GM18861 (cell line): ENCODE data around the gene UVRAG.

Experiments used
- ATAC-seq: cut with Tn5 transposase; IDR thresholded peaks from one replicate; pipeline ENCODE4 v1.9.1; 2021; ENCODE audit not compliant: unreplicated experiment

The UVRAG gene

GRCh38 chr11:75996523-75997442 lies 181.8 kb downstream of the UVRAG start:
- ATAC-seq, result no peak

GRCh38 chr11:76004400-76004799 lies 189.4 kb downstream of the UVRAG start:
- ATAC-seq, result no peak

- ATAC-seq, result no peak
Measured at GRCh38 chr11:76005756-76006155, 190.7 kb downstream of the UVRAG start.

- ATAC-seq, result no peak
Measured at GRCh38 chr11:76007166-76007565, 192.2 kb downstream of the UVRAG start.

GRCh38 chr11:76008474-76008873 lies 193.5 kb downstream of the UVRAG start:
- ATAC-seq, result no peak

GRCh38 chr11:76010051-76010450 lies 195.0 kb downstream of the UVRAG start:
- no peak for ATAC-seq

DNA sequence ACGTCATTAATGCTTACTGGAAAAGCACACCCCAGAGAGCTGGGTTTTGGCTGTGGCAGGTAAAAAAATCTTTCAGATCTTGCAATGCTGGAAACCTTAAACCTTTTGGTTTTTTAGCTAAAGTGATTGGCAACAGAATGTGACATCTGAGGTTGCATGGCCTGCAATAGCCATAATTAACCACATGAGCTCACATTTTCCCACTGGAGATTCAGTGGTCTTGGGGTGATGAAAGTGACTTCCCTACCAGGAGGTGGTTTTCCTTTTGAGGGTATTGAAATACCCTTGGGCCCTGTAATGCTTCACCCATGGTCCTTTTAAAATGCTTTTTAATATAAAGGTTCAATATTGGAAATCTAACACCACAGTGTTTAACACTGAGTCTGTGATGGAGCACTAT lies 198.5 kb downstream of the UVRAG start:
- ATAC-seq, result no peak

DNA sequence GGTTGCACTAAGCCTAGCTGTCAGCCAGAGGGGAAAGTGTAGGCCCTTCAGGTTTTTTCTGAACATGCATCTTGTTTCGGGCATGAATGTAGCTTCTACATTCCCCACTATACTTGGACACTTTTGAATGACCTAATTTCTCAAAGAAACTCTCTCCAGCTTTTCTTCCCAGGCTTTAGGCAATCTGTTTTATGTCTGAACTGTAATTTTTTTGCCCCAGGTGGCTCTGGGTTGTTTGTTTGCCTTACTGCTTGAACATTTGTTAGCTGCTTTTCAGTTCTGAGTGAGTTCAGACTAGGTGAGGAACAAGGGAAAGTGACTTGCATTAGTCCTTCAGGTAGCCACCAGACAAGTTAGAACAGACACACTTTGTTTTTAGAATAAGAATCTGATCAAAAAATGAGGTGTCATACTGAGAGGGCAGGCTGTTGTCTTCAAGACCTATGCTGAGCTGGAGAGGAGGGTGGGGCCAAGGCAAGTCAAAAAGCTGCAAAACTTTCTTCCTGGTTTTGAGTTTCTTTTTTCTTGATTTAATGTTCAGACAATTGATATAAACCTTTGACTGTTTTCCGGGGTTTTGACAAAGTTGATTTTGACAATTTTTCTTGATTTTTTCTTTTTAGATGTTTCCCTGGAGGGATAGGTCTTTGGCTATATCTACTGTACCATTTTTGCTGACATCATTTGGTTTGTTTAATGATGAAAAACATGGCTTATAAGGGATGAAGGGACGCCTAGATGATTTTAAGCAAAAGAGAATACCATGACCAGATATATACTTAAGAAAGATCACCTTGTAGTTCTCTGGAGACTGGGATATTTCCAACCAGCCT lies 208.4 kb downstream of the UVRAG start:
- ATAC-seq, result no peak

- no peak for ATAC-seq
Measured at GRCh38 chr11:76025068-76025467, 210.1 kb downstream of the UVRAG start.

DNA sequence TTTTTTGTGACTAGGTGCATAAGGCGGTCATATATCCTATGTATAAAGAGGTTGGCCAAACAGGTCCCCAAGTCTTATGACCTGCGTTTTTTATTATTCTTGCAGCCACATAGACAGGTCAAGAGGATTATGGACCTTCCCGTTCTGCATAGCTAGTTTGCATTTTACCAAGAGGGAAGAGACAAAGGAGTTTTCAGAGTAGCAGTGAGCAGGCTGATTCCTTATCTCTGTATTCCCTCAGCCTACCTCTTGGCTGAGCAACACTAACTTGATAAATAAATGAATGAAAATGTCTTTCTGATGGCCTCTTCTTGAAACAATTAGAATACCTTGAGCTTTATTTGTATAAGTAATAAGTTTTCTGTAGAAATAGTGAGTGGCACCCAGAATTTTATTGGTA lies 210.8 kb downstream of the UVRAG start:
- no peak for ATAC-seq

GRCh38 chr11:76026281-76026680 lies 211.3 kb downstream of the UVRAG start:
- ATAC-seq, result no peak

GRCh38 chr11:76026862-76027261 lies 211.9 kb downstream of the UVRAG start:
- no peak for ATAC-seq

GRCh38 chr11:76030286-76030685 lies 215.3 kb downstream of the UVRAG start:
- no peak for ATAC-seq

- no peak for ATAC-seq
Measured at GRCh38 chr11:76030968-76031590, 216.1 kb downstream of the UVRAG start.

DNA sequence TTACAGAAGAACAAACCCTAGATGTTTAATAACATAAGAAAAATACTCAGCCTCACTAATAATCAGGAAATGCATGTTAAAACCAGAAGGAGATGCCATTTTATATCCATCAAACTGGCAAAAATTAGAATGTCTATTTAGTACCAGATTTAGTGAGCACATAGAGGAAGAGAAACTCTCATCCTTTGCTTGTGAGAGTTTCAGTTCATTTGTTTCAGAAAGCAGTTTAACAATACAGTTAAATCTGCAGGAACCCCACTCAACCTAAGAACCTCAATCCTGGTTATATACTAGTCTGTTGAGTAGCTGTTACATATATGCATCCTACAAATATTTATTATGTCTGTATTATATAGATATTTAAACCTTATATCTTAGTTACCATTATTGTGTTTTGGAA lies 218.7 kb downstream of the UVRAG start:
- ATAC-seq, result no peak

DNA sequence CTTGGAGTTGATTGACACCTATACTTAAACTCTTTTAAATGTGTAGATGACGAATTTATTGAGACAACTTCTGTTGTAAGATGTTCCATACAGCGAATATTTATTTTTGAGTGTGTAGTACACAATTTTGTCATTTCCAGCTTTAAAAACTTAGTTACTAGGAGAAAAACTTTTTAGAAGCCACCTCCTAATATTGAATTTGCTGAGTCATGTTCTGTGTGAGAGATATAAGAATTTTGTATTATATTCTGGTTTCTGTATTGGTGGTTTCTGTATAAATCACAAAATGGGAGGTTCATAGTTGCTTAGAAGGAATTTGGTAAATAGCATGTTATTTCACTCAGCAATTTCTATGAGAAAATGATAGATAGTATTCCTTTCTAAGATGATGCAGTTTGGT lies 220.0 kb downstream of the UVRAG start:
- ATAC-seq, result no peak

- ATAC-seq, result no peak
Measured at GRCh38 chr11:76038608-76039007, 223.6 kb downstream of the UVRAG start.

DNA sequence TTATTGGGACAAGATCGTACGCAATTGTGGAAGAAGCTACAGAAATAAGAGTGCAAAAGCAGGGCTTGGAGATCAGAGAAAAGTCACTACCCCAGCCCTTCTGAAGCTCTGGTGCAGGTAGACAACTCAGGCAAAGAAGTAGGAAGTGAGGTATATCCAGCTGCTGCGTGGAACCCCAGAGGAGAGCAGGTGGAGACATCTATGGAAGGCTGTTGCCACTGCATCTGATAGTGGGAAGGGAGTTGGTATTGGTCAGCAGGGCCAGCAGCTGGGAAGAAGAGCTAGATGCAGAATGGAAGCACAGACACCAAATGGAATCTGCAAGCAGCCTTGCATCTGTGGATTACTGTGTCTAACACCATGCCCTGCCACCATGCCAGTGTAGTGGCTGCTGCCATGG lies 226.2 kb downstream of the UVRAG start:
- no peak for ATAC-seq

DNA sequence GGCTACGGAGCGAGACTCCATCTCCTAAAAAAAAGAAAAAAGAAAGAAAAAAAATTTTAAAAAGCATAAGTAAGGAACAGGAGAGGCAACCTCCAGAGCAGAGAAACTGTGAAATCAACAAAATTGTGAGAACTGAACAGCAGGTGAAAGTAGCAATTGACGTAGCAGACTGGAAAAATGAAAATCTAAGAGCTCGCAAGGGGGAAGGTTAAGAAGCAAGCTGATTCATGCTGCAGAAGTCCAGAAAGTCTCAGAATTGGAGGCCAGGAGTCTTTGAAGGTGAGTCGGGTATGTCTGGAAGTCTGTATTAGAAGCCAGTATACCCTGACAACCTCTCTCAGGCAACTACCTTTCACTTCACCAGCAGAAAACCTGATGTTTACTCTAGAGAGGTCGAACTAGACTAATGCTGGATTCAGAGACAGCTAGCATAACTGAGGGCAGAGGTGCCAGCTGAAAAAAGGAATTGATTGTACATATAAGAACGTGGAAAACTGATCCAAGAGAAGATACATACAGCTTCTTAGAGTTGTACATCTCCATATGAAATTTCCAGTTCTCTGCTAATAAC lies 229.8 kb downstream of the UVRAG start:
- ATAC-seq, result no peak

GRCh38 chr11:76047231-76047630 lies 232.2 kb downstream of the UVRAG start:
- ATAC-seq, result no peak

- no peak for ATAC-seq
Measured at GRCh38 chr11:76047766-76048165, 232.8 kb downstream of the UVRAG start.
